GM21737 (cell line): ENCODE results near the gene HOXB1.
"Not testable (repeated sequence)": the region's sequence is repeated elsewhere in the genome, so short reads cannot be mapped to it uniquely, and the experiment has no call there.

Experiments
- ATAC-seq: cut with Tn5 transposase; IDR thresholded peaks from one replicate; pipeline ENCODE4 v1.9.1; 2021; ENCODE audit warnings: mild to moderate bottlenecking, moderate library complexity; ENCODE audit not compliant: unreplicated experiment

Gene HOXB1

DNA sequence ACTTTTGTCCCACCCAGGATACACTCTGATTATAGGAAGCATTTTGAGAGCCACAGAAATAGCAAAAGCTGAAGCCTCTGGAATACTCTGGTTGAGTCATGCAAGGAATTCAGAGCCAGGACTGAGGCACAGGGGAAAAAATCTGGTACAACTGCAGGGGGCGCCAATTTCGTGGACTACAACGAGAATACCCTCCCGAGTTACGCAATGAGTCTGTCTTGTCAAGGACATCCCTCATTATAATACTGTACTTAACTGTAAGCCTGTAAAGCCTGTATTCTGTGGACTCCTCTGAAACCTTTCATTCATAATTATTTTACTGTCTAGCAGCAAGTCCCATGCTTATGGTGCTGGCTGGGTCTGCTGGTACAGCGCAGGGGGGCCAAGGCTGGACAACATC is 7.8 kb downstream of the HOXB1 start:
- no peak for ATAC-seq

DNA sequence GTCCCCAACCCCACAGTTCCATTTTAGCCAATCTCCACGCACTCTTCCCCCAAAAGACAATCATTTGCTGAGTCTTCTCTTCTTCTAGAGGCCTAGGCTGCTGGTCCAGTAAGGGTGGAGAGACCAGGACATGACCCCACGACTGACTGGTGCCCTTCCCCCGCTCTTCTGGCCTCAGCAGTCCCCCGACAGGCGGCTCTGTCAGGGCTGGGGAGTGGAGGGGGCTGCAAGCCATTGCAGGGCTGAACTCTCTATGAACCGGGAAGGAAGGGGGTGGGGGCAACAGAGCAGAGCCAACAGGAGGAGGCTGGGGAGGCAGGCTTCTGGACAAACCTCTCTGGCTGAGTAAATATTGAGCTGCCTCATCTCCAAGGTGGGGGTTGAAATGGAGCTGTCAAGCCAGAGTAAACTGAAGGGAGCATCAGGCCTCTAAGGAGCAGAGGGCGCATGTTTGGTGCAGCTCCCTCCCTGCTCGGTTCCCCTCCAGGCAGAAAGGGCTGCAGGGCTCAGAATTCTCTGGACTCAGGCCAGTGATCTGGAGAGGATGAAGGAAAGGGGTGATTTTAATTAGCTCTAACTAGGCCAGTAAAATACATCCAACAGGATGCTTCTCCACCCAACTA is 8.7 kb downstream of the HOXB1 start:
- ATAC-seq = no peak

DNA sequence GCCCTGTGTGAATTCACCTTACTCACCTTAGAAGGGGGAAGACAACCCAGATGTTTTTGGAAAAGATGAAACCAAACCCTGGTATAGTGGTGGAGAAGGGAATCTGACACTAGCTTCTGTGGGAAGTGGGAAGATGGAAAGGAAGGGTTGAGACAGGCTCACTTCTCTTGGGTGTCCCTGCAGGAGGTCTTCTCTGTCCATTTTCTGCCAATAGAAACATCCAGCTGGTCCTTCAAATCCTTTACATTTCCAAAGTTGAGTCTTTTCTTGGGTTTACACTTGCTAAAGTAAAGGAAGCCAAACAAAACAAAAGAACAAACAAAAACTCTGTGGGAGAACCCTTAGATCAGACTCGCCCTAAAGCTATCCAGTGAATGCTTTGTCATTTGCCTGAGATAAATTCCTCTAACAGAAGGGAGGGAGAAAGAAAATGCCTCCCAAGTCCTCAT is 10.2 kb downstream of the HOXB1 start:
- no peak for ATAC-seq

DNA sequence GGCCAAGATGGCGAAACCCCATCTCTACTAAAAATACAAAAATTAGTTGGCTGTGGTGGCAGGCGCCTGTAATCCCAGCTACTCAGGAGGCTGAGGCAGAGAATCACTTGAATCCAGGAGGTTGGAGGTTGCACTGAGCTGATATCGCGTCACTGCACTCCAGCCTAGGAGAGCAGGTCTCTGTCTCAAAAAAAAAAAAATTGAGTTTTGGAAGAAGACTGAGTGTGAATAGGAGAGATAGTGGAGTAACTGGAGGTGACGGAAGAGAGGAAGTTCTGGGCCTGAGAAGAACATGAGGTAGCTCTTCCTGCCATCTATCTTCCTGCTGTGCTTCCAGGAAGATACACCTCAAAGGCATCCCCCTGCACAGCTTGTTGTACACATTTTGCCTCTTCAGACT is 11.4 kb downstream of the HOXB1 start:
- no peak for ATAC-seq

DNA sequence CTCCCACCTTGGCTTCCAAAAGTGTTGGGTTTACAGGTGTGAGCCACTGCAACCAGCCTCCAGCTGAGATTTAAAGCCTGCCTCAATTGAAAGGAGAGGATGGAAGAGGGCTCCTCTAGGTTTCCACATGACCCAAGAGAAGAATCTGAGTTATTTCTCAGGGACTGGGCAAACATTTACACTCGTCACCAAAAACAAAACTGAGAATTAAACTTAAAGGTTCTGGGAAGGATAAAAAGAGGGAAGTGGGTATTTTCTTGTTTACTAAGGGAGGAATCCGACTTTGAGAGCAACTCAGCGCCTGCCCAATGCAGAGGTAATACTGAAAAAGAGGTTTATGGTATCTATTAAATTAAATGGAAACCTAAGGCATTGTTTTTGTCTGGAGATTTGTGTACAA is 13.3 kb downstream of the HOXB1 start:
- ATAC-seq = no peak

DNA sequence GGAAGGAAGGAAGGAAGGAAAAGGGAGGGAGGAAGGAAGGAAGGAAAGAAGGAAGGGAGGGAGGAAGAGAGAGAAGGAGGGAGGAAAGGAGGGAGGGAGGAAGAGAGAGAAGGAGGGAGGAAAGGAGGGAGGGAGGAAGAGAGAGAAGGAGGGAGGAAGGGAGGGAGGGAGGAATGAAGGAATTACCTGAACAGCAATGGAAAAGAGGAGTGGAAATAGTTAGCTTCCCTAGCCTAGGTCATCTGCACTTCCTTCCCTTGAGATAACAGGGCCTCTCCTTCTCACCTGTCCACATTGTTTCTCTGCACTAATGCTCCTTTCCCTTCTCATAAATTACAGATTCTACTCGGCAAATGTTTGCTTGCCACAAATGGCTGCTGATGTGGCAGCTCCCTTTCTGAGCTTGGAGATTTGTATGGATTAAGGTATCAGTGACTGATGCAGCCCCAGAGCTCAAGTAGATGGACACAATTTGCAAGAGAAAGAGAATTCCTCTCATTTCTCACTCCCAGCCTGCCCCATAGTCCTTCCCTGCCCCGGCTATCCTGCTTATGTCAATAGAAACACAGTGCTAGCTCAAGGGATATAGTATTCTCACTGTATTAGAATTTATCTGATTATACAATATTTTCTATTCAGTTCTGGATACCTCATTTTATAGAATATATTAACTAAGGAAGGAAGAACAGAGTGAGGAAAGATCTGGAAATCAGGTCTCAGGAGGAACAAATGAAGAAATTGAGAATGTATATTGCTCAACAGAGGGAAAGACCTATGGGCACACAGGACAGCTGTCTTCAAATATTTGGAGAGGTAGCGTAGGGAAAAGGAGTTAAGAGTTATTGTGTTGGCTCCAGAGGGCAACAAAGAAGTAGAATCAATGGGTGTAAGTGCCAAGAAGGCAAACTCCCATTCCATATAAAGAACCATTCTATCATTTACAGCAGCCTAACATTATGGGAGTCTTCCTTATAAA is 14.6 kb downstream of the HOXB1 start:
- no peak for ATAC-seq

DNA sequence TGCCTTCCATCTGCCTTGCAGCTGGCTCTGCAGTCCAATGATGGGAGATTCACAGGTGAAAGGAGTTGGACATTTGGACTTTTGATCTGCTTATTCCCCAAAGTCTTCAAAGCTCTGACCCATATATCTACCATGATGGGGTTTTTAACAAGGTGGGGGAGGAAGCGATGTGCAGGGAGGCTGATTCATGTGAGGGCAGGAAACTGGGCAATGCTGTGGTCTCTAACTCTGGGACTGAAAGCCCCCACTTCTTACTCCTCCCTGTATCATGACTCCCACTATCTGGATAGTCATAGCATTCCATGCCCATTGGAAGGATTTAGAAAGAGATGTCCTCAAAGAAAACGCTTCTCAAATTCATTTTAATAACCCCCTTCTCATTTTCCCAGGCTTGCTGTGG is 16.3 kb downstream of the HOXB1 start:
- ATAC-seq = no peak

DNA sequence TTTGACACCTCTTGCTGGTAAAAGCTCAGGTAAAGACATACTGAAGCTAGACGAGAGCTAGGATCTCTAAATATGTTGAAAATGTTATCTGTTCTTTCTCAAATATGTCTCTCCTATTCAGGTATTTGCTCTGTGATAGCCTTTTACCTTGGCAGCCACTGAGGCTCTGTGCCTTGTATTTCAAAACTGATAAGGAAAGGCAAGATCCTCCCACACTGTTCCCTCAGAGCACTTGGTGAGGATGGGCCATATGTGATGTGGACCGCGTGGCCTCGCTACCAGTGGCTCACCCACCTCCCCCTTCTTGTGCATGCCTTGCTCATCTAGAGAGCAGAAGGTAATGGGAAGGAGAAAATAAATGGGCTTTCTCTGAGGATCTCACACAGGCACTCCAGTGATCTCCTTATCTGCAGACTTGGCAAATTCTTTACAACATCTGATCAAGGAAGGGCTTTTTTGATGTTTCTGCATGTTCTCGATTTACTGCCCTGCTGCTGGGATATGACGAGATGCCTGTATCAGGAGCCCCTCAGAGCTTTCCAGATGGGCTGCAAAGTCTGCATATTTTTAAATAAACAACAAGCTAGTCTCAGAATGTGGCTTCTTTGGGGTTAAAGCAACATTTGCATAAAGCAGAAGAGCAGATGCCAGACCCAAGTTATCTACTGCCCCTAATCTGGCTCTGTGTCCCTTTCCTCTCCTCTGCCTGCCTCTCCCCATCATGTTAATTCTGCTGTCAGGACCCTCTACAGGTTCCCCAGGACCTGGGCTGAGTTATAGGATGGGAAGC is 16.9 kb downstream of the HOXB1 start:
- ATAC-seq = no peak

DNA sequence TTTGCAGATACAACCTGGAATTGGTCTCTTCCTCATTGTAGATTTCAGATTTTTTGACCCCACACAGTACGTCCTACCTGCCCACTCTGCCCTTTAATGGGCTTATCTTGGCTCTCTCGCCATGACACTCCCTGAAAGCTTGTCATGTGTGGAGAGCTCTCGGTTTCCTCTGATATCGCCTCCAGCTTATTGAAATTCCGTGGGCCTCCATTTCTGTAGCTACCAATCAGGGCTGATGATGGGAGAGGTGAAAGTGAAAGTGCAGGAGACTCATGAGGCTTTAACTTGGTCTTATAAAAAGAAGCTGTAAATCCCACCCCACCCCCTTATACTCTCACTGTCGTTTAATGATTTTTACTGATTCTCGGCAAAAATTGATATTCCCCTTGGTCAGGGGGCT is 17.7 kb downstream of the HOXB1 start:
- ATAC-seq = no peak

DNA sequence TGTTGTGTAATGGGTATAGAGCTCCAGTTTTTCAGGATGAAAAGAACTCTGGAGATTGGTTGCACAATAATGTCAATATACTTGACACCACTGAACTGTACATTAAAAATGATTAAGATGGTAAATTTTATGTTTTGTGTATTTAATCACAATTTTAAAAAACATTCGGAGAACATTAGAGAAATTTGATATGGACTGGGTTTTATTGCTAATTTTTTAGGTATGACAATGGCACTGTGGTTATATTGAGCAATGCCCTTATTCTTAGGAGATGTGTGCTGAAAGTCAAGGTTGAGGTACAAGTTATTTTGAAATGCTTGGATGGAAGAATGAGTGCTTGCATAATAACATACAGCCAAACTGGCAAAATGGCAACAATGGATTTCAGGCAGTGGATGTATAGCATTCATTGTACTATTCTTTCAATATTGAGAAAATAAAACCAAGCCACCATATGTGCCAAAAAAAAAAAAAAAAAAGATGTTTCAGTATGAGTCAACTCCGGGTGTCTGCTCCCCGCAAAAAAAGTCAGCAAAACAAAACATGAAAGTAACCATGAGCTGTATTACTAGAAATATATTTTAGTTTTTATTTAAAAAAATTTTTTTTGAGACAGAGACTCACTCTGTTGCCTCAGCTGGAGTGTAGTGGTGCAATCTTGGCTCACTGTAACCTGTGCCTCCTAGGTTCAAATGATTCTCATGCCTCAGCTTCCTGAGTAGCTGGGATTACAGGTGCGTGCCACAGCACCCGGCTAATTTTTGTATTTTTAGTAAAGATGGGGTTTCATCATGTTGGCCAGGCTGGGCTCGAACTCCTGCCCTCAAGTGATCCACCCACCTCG is 19.8 kb downstream of the HOXB1 start:
- no peak for ATAC-seq

DNA sequence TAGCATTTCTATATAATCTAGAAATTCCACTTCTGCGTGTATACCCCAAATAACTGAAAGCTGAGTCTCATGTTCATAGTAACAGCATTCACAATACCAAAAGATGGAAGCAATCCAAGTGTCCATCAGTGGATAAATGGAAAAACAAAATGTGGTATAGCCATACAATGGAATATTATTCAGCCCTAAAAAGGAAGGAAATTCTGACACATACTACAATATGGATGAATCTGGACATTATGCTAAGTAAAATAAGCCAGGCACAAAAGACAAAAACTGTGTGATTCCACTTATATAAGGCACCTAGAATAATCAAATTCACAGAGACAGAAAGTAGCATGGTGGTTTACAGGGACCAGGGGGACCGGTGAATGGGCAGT is 20.4 kb downstream of the HOXB1 start:
- ATAC-seq = no peak

DNA sequence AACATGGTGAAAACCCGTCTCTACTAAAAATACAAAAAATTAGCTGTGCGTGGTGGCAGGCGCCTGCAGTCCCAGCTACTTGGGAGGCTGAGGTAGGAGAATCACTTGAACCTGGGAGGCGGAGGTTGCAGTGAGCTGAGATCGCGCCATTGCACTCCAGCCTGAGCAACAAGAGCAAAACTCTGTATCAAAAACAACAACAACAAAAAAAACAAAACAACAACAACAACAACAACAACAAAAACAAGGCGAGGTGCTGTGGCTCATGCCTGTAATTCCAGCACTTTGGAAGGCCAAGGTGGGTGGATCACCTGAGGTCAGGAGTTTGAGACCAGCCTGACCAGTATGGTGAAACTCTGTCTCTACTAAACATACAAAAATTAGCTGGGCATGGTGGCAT is 21.1 kb downstream of the HOXB1 start:
- not testable (repeated sequence) for ATAC-seq

DNA sequence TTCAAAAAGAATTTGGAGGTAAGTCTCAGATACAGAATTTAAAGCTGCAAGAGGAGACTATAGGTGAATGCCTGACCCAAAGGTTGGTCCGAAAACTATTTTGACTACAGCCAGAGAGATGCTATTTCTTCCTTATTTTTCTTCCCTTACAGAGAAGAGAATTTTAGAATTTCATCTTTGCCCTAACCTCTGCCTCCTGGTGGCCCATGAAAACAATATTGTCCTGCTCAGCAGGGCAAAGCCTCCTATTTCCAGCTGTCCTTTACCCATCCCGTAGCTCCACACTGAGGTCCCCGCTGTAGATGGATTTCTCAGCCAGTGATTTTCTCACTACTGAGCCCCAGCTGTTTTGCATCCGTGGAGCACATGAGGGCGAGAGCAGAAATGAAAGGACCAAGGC is 24.6 kb downstream of the HOXB1 start:
- no peak for ATAC-seq

DNA sequence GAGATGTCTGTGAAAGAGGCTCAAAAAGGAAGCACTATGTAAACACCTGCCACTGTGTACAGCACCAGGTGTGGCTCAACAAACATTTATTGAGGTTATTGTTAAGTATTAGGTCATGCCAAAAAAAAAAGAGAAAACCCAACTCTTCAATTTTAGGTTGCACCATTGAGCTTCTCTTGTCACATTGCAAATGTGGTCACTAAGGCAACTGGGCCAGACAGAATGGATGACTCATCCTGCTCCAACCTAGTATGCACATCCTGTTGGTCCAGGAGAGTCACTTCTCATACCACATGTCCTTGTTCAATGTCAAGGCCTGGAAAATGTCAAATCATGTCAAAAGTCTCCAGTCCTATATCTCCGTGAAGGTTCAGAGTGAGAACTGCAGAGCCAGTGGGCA is 25.0 kb downstream of the HOXB1 start:
- ATAC-seq = peak; percentile 64

DNA sequence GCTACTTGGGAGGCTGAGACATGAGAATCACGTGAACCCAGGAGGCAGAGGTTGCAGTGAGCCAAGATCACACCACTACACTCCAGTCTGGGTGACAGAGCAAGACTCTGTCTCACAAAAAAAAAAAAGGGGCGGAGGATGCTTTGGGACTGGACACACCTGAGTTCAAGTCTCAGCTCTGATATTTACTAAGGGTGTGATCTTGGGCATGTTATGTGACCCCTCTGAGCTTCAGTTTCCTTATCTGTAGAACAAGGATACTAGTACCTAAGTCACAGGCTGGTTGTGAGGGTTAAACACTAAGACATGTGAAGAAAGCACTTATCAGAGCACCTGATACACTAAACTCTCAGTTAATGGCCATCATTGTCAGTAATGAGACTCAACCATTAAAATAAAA is 25.9 kb downstream of the HOXB1 start:
- no peak for ATAC-seq

DNA sequence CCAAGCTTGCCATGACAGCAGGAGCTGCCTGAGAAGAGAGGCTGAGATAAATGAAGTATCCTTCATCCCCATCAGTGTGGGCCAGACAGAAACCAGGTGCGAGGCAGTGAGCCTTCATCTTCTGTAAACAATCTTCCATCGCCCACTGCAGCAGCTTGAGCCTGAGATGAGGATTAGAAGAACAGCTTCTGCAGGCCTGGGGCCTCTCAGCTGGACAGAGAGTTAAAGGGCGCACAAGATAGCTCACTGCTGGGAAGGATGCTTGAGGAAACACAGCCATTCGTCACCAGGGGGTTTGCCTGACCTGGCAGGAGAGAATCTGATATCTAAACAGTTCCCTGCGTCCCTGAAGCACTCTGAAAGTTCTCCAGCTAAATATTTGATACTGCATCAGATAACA is 27.1 kb downstream of the HOXB1 start:
- ATAC-seq = no peak

DNA sequence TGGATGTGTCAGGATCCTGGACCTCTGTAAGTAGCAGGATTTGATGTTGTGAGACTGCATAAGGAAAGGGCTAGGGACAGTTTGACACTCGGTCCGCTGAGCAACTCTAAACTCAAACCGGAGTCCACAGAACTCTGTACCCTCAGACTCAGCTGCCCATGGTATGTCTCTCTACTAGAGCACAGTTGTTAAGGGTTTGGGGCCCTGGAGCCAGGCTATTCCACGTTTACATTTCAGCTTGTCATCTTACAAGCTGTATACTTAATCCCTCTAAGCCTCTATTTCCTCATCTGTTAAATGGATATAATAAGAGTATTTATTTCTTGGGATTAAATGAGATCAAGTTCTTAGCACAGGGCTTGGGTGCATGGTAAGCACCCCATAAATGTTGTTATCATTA is 27.9 kb downstream of the HOXB1 start:
- no peak for ATAC-seq

DNA sequence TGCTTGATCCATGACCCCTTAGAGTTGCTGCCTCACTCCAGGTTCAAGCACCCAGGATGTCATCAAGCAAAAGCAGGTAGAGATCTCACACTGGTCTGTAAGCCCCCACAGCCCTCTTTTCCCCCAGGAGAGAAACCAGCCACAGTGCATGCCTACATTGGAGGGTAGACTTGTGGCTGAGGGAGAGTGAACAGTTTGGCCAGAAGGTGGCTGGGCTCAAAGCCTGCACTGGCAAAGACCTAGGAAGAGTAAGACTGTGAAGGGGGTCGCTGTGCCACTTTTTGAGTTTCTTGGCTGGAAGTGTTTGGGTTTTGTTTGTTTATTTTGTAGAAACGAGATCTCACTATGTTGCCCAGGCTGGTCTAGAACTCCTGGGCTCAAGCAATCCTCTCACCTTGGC is 28.5 kb downstream of the HOXB1 start:
- ATAC-seq = no peak

DNA sequence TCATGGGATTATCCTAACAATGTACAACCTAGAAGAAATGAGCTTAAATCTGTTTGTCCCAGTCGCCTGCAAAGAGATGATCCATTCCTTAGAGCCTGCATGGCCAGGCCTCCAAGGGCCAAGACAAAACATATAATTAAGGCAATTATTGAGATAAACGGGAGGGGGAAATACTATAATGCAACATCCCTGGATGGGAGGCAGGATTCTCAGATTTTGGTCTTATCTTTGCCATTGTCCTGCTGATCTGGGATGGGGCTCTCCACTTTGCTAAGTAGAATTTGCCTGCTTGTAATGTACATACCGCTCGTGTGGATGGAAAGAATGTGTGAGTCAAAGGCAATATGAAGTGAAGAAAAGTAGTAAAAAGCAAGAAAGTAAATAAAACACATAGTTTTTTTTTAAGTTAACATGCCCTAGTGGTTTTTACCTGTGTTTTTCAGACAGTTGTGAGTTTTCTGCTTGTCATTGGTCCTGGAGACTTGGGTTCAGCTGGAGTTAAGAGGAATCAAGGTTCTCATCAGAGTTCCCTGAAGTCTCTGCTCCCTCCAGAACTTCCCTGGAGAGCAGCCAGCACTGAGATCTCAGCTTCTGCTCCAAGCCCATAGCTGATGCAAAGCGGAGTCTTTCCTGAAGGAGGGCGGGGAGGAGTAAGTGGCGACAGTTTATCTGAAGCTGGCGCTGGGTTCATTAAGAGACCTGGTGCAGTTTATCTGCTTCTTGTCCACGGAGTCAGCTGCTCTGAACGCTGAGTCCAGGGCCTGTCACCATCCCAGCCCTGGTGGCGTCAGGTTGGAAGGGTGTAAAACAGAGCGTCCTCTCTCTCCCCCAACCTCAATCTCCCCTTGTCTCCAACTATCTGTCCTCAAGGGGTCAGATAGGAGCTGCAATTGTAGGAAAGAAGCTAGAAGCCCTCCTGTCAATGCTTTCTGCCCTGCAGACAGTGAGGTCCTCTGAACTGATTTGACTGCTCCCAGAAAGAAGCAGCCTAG is 30.1 kb downstream of the HOXB1 start:
- no peak for ATAC-seq
